Panc1 (cell line): ENCODE results near the gene KANSL2.
"Not testable (repeated sequence)": the region's sequence is repeated elsewhere in the genome, so short reads cannot be mapped to it uniquely, and the experiment has no call there.

Source experiments
- CTCF ChIP-seq: fragments of 450-650 bp; IDR thresholded peaks from 2 replicates; pipeline ENCODE4 v1.5.1; 2017; ENCODE audit warnings: mild to moderate bottlenecking
- POLR2AphosphoS5 ChIP-seq: IDR thresholded peaks from 2 replicates; pipeline ENCODE4 v1.6.1; 2012; ENCODE audit warnings: mild to moderate bottlenecking, low read depth, low read length, moderate library complexity
- REST ChIP-seq, 2 experiments: IDR thresholded peaks; 2 replicates each; pipeline ENCODE4 v1.6.1; 2011 to 2012; ENCODE audit warnings: low read depth in 2 of 2, control low read depth in 1 of 2, low read length in 1 of 2, mild to moderate bottlenecking in 1 of 2, moderate library complexity in 1 of 2; ENCODE audit not compliant: insufficient read depth in 1 of 2
- TCF7L2 ChIP-seq: IDR thresholded peaks from 2 replicates; pipeline ENCODE4 v1.6.1; 2011; ENCODE audit warnings: mild to moderate bottlenecking, low read depth, low read length, inconsistent platforms

- TF ChIP-seq CTCF; POLR2AphosphoS5; TCF7L2; REST (IDR thresholded peaks at IDR 0.05; ENCODE audit: insufficient read depth in 1 of 2, low read depth in 2 of 2, low read length in 1 of 2): not testable (repeated sequence)
Measured at GRCh38 chr12:48720171-48720570, 38.1 kb upstream of the KANSL2 start.
